Right lobe of liver (tissue), 6 donors: Measurements from ENCODE around the gene ZNF276. TPM values are rescaled to one million over a fixed set of nuclear protein-coding genes. Genes with fewer than 3 reads are reported as not detected.
A peak's percentile ranks its signal among the peaks of the same experiment; 100 is the strongest.

Source experiments
- ATAC-seq, 4 donors: fragments of 200-7000 bp; cut with Tn5 transposase; one replicate each; pipeline ENCODE4 v1.9.1; 2020; ENCODE audit warnings: mild to moderate bottlenecking in 4 of 4, moderate library complexity in 4 of 4
- DNase-seq, 3 donors: peaks; one replicate each; pipeline ENCODE4 v3.0.0-alpha.2; 2020
- H3K27ac ChIP-seq, 3 donors: fragments of 200-600 bp; one replicate each; pipeline ENCODE4 v1.8.0; 2022
- H3K27me3 ChIP-seq, 2 donors: fragments of 200-600 bp; one replicate each; pipeline ENCODE4 v1.8.0; 2022
- H3K36me3 ChIP-seq, 4 donors: fragments of 200-600 bp; sonication (generic) in 1 of 4; one replicate each; pipeline versions ENCODE4 v1.5.1 to v1.8.0; 2017 to 2022; ENCODE audit warnings: control low read depth in 1 of 4
- H3K4me1 ChIP-seq, 4 donors: fragments of 200-600 bp; sonication (generic) in 1 of 4; one replicate each; pipeline versions ENCODE4 v1.5.1 to v1.8.0; 2017 to 2022; ENCODE audit warnings: control low read depth in 1 of 4
- H3K4me3 ChIP-seq, 3 donors: fragments of 200-600 bp; one replicate each; pipeline ENCODE4 v1.8.0; 2022
- H3K9me3 ChIP-seq, 4 donors: fragments of 200-600 bp; sonication (generic) in 1 of 4; one replicate each; pipeline versions ENCODE4 v1.5.1 to v1.8.0; 2017 to 2022; ENCODE audit warnings: control low read depth in 1 of 4
- CTCF ChIP-seq, 4 donors: fragments of 200-600 bp in 3 of 4; fragments of 450-650 bp in 1 of 4; IDR thresholded peaks; one replicate each; pipeline versions ENCODE4 v1.5.1 to v1.8.0; 2016 to 2022; ENCODE audit warnings: antibody characterized with exemption in 4 of 4, mild to moderate bottlenecking in 2 of 4
- POLR2A ChIP-seq: fragments of 450-650 bp; IDR thresholded peaks from one replicate; pipeline ENCODE4 v1.6.1; 2017; ENCODE audit warnings: antibody characterized with exemption, mild to moderate bottlenecking
- WGBS: methylation state at CpG from one replicate; pipeline ENCODE4 v1.1.6; 2018; ENCODE audit warnings: low coverage, low lambda C conversion rate; ENCODE audit not compliant: insufficient coverage; ENCODE audit errors: missing lambda C conversion rate; 5-methylcytosine and 5-hydroxymethylcytosine counted together
- intact Hi-C, 2 donors: fragments of 100-400 bp; cut with DNase I; formaldehyde crosslinking; loops; one replicate each; pipeline versions ENCODE4 v1.11.2 to v1.14.1; 2022
- total RNA-seq, 6 experiments: library from RNA; depleted of rRNA in 2 of 6; stranded (reverse); fragments of >200 nt in 2 of 6; fragmentation: NEBNext Ultra II Directional in 3 of 6; extraction: Animal tissue kit (Norgen Biotek cat#: 25700) in 3 of 6; gene quantifications; one replicate each; pipeline versions ENCODE4 v1.1.0 to v1.2.4, GENCODE V29; 2016 to 2023
- donor health status: DM: no; HTN: yes; CAD: no.
- donor health status: DM: no; HTN: no; CAD: no.
- donor health status: DM: no; HTN: no; CAD: no.
- donor health status: DM: no; HTN: yes; CAD: no.
- donor health status: DM: no; HTN: yes; CAD: no.

Gene ZNF276
- total RNA-seq, 6 experiments from 2014 or later, result 6.9 to 13.4 (median 9.1) TPM

GRCh38 chr16:89717688-89718505 lies 3.4 kb upstream of the ZNF276 start:
- intact Hi-C loops, result no loop called here
- no peak overlapping the region for H3K27ac ChIP-seq
- DNase-seq, result no peak
- H3K36me3 ChIP-seq, result peaks cover 0 to under 1% (median 0%) of the 10 kb centered on the region in 4 donors
- H3K4me1 ChIP-seq, result peaks cover 0 to 17% (median 8%) of the 10 kb centered on the region in 4 donors
- H3K27me3 ChIP-seq, result no peaks in the 10 kb centered on the region
- no peak overlapping the region for H3K4me3 ChIP-seq
- no peaks in the 10 kb centered on the region for H3K9me3 ChIP-seq
- 78% methylated on average over 11 of the region's 24 CpGs for WGBS
- TF ChIP-seq CTCF (IDR thresholded peaks at IDR 0.05) (no peak), POLR2A (no peak)
- no peak for ATAC-seq

GRCh38 chr16:89720551-89720812 lies 855 bp upstream of the ZNF276 start:
- intact Hi-C loops, result no loop called here
- WGBS, result 0% methylated on average over 1 of the region's 29 CpGs
- DNase-seq, result peak; percentile 70 to 82 (median 81)
- peaks cover 0 to 31% (median 12%) of the 10 kb centered on the region in 4 donors for H3K4me1 ChIP-seq
- no peaks in the 10 kb centered on the region for H3K9me3 ChIP-seq
- peaks cover 0 to 17% (median 9%) of the 10 kb centered on the region in 4 donors for H3K36me3 ChIP-seq
- peak overlapping the region; percentile 89 to 98 (median 94) for H3K4me3 ChIP-seq
- ATAC-seq, result peak; percentile 24 to 42 (median 40)
- peak overlapping the region; percentile 90 to 95 (median 95) for H3K27ac ChIP-seq
- no peak for TF ChIP-seq CTCF (IDR thresholded peaks at IDR 0.05)
- no peak for TF ChIP-seq POLR2A
- no peaks in the 10 kb centered on the region for H3K27me3 ChIP-seq

- Histone ChIP-seq H3K4me1 (peaks cover 0 to 31% (median 12%) of the 10 kb centered on the region in 4 donors), H3K27me3 (no peaks in the 10 kb centered on the region), H3K9me3 (no peaks in the 10 kb centered on the region), H3K4me3 (peak overlapping the region; percentile 89 to 98 (median 94)), H3K27ac (peak overlapping the region; percentile 90 to 95 (median 95)), H3K36me3 (peaks cover 0 to 26% (median 10%) of the 10 kb centered on the region in 4 donors)
- DNase-seq (peak; percentile 78 to 84 (median 80)), ATAC-seq (peak; percentile 9 to 41 (median 26))
- 0% methylated on average over 7 of the region's 112 CpGs for WGBS
- intact Hi-C loops, result no loop called here
- no peak for TF ChIP-seq CTCF (IDR thresholded peaks at IDR 0.05)
- peak; percentile 46 for TF ChIP-seq POLR2A
Observed at GRCh38 chr16:89721546-89722391, 432 bp downstream of the ZNF276 start.

GRCh38 chr16:89722392-89723278 lies 1.3 kb downstream of the ZNF276 start:
- peak; percentile 1 to 9 (median 3) for ATAC-seq

More at GRCh38 chr16:89722392-89723278, 1.3 kb downstream of the ZNF276 start:
- Histone ChIP-seq H3K4me1 (peaks cover 0 to 31% (median 12%) of the 10 kb centered on the region in 4 donors), H3K9me3 (no peaks in the 10 kb centered on the region), H3K27me3 (no peaks in the 10 kb centered on the region), H3K27ac (peak overlapping the region; percentile 90 to 95 (median 95)), H3K36me3 (peaks cover 0 to 34% (median 14%) of the 10 kb centered on the region in 4 donors), H3K4me3 (peak overlapping the region; percentile 89 to 98 (median 94))
- no peak for TF ChIP-seq POLR2A
- no peak for TF ChIP-seq CTCF (IDR thresholded peaks at IDR 0.05)
- intact Hi-C loops, result no loop called here
- 19% methylated on average over 14 of the region's 56 CpGs for WGBS
- DNase-seq, result peak in 2 of 3 donors; percentile 59 to 76
